Trophoblast cell (in vitro differentiated cells and primary cell): ENCODE results near the gene HADHA. TPM values are rescaled to one million over a fixed set of nuclear protein-coding genes. Genes with fewer than 3 reads are reported as not detected.

Experiments
- DNase-seq, 2 donors: peaks; one replicate each; pipeline ENCODE4 v3.0.0-alpha.2; 2016
- H2AFZ ChIP-seq: 2 replicates; pipeline ENCODE4 v1.6.1; 2013; ENCODE audit warnings: low read length, moderate library complexity, mild to moderate bottlenecking; ENCODE audit not compliant: insufficient read depth, poor library complexity
- H2AK5ac ChIP-seq: 2 replicates; pipeline ENCODE4 v1.6.1; 2013; ENCODE audit warnings: mild to moderate bottlenecking, low read length
- H2BK120ac ChIP-seq: 2 replicates; pipeline ENCODE4 v1.6.1; 2013; ENCODE audit warnings: low read length, mild to moderate bottlenecking, moderate library complexity; ENCODE audit not compliant: insufficient read depth, poor library complexity
- H2BK12ac ChIP-seq: 2 replicates; pipeline ENCODE4 v1.6.1; 2013; ENCODE audit warnings: mild to moderate bottlenecking, low read length, moderate library complexity
- H2BK5ac ChIP-seq: 2 replicates; pipeline ENCODE4 v1.6.1; 2013; ENCODE audit warnings: low read length, low read depth, moderate library complexity, mild to moderate bottlenecking; ENCODE audit not compliant: poor library complexity
- H3K14ac ChIP-seq: 2 replicates; pipeline ENCODE4 v1.6.1; 2013; ENCODE audit warnings: mild to moderate bottlenecking, low read length
- H3K18ac ChIP-seq: 2 replicates; pipeline ENCODE4 v1.6.1; 2013; ENCODE audit warnings: mild to moderate bottlenecking, low read length
- H3K23ac ChIP-seq: 2 replicates; pipeline ENCODE4 v1.6.1; 2013; ENCODE audit warnings: low read length
- H3K27ac ChIP-seq: 2 replicates; pipeline ENCODE4 v1.5.1; 2013; ENCODE audit warnings: low read depth, mild to moderate bottlenecking, inconsistent platforms, low read length, moderate library complexity
- H3K27me3 ChIP-seq: 2 replicates; pipeline ENCODE4 v1.6.1; 2013; ENCODE audit warnings: inconsistent platforms, mild to moderate bottlenecking, low read length, moderate library complexity; ENCODE audit not compliant: insufficient read depth
- H3K36me3 ChIP-seq, 2 experiments: 1 replicate in 1 of 2; 2 replicates in 1 of 2; pipeline ENCODE4 v1.6.1; 2013; ENCODE audit warnings: low read length in 2 of 2, mild to moderate bottlenecking in 2 of 2, moderate library complexity in 1 of 2; ENCODE audit not compliant: insufficient read depth in 2 of 2, control insufficient read depth in 1 of 2
- H3K4ac ChIP-seq: 2 replicates; pipeline ENCODE4 v1.6.1; 2013; ENCODE audit warnings: low read depth, mild to moderate bottlenecking, low read length, moderate library complexity
- H3K4me1 ChIP-seq, 2 experiments: 1 replicate in 1 of 2; 2 replicates in 1 of 2; pipeline ENCODE4 v1.6.1; 2013; ENCODE audit warnings: low read length in 2 of 2, mild to moderate bottlenecking in 2 of 2, moderate library complexity in 1 of 2; ENCODE audit not compliant: insufficient read depth in 2 of 2, control insufficient read depth in 1 of 2
- H3K4me2 ChIP-seq: 2 replicates; pipeline ENCODE4 v1.6.1; 2013; ENCODE audit warnings: inconsistent platforms, mild to moderate bottlenecking, low read length, moderate library complexity
- H3K4me3 ChIP-seq: 2 replicates; pipeline ENCODE4 v1.5.1; 2013; ENCODE audit warnings: mild to moderate bottlenecking, low read depth, low read length, inconsistent platforms
- H3K79me1 ChIP-seq: one replicate; pipeline ENCODE4 v1.6.1; 2013; ENCODE audit warnings: low read length
- H3K79me2 ChIP-seq: 2 replicates; pipeline ENCODE4 v1.6.1; 2013; ENCODE audit warnings: low read length, mild to moderate bottlenecking; ENCODE audit not compliant: control insufficient read depth, insufficient read depth, poor library complexity
- H3K9ac ChIP-seq: 2 replicates; pipeline ENCODE4 v1.6.1; 2013; ENCODE audit warnings: mild to moderate bottlenecking, low read length
- H3K9me3 ChIP-seq: 2 replicates; pipeline ENCODE4 v1.6.1; 2013; ENCODE audit warnings: low read depth, mild to moderate bottlenecking, control low read depth, inconsistent platforms, low read length; ENCODE audit not compliant: insufficient read depth
- H4K12ac ChIP-seq: 2 replicates; pipeline ENCODE4 v1.6.1; 2013; ENCODE audit warnings: low read depth, mild to moderate bottlenecking, low read length, moderate library complexity
- H4K8ac ChIP-seq: 2 replicates; pipeline ENCODE4 v1.6.1; 2013; ENCODE audit warnings: low read depth, mild to moderate bottlenecking, low read length, moderate library complexity
- H4K91ac ChIP-seq: one replicate; pipeline ENCODE4 v1.6.1; 2013; ENCODE audit warnings: low read depth, mild to moderate bottlenecking, low read length, moderate library complexity
- WGBS: extraction: QIAGEN DNeasy Blood & Tissue Kit; methylation state at CpG from one replicate; pipeline ENCODE4 v1.1.7; 2013; ENCODE audit warnings: missing lambda C conversion rate; ENCODE audit not compliant: insufficient read length, insufficient coverage; ENCODE audit errors: extremely low coverage; 5-methylcytosine and 5-hydroxymethylcytosine counted together
- polyA plus RNA-seq: library from polyadenylated mRNA; stranded (reverse); fragments of 200-250 nt; gene quantifications from 2 replicates; pipeline ENCODE4 v1.2.3, GENCODE V29; 2013

Gene HADHA
- polyA plus RNA-seq: 73.1 TPM in 2 replicates

GRCh38 chr2:26244309-26245230, at the start of gene HADHA, which contains the start of gene HADHB:
Gene HADHA, minus strand, starts transcription at chr2:26244632. Its CDS starts 36 bp downstream, at chr2:26244596.
Gene HADHB, plus strand, starts transcription at chr2:26244939. Its CDS starts 9,316 bp downstream, at chr2:26254255.
- Histone ChIP-seq H4K91ac (peak within 1 kb of the TSS; percentile 74), H3K4ac (peak within 1 kb of the TSS; percentile 35), H3K36me3 (no peaks in the 10 kb centered on the region), H3K4me2 (peak within 1 kb of the TSS; percentile 81), H3K14ac (peak within 1 kb of the TSS; percentile 78), H2BK120ac (peak within 1 kb of the TSS; percentile 39), H2AK5ac (no peak within 1 kb of the TSS), H3K9ac (peak within 1 kb of the TSS; percentile 94), H4K12ac (peak within 1 kb of the TSS; percentile 60), H4K8ac (peak within 1 kb of the TSS; percentile 86), H3K79me2 (peaks cover 7% of the 10 kb centered on the region), H2BK12ac (no peak within 1 kb of the TSS), H2BK5ac (peak within 1 kb of the TSS; percentile 77), H3K18ac (peak within 1 kb of the TSS; percentile 68), H3K27ac (peak within 1 kb of the TSS; percentile 82), H3K23ac (no peak within 1 kb of the TSS), H3K27me3 (no peaks in the 10 kb centered on the region), H3K4me3 (peak within 1 kb of the TSS; percentile 90), H2AFZ (peak within 1 kb of the TSS; percentile 72), H3K79me1 (peaks cover 5% of the 10 kb centered on the region), H3K9me3 (no peaks in the 10 kb centered on the region), H3K4me1 (no peaks in the 10 kb centered on the region)
- WGBS: no CpG with 5 or more reads among the region's 63 CpGs
- DNase-seq: peak; percentile 89 to 93

DNA sequence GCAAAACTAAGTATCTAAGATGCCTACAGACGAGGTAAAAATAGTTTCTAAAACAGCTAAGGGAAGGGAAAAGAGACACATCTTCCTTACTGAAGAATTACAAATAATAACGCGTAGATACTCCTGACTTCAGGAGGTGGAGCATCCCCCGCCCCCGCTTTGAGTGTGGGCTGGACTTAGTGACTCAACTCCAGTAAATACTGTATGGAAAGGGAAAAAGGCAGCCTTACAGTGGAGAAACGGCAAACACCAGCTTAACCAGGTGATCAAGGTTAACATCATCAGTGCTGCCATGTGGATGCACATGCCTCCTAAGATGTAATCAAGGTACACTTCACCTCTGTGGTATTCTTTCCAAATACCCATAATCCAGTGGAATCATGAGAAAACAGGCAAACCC, 48.2 kb upstream of the HADHA start:
- no peak overlapping the region for H2AFZ ChIP-seq
- DNase-seq: peak; percentile 87 to 95
- peaks cover 2% of the 10 kb centered on the region for H3K79me1 ChIP-seq
- no peak overlapping the region for H2BK5ac ChIP-seq
- H4K12ac ChIP-seq: no peak overlapping the region
- H3K27ac ChIP-seq: no peak overlapping the region
- H4K8ac ChIP-seq: no peak overlapping the region
- no peak overlapping the region for H3K4me3 ChIP-seq
- no peak overlapping the region for H3K18ac ChIP-seq
- H3K14ac ChIP-seq: no peak overlapping the region
- no peak overlapping the region for H3K4ac ChIP-seq
- H3K27me3 ChIP-seq: no peaks in the 10 kb centered on the region
- H2AK5ac ChIP-seq: no peak overlapping the region
- H3K4me2 ChIP-seq: no peak overlapping the region
- no peak overlapping the region for H3K23ac ChIP-seq
- H3K36me3 ChIP-seq: peaks cover 3 to 4% of the 10 kb centered on the region in 2 experiments
- H3K79me2 ChIP-seq: no peaks in the 10 kb centered on the region
- no CpG with 5 or more reads among the region's 6 CpGs for WGBS
- no peak overlapping the region for H3K9ac ChIP-seq
- H4K91ac ChIP-seq: no peak overlapping the region
- H3K9me3 ChIP-seq: no peaks in the 10 kb centered on the region
- peaks cover 5 to 7% of the 10 kb centered on the region in 2 experiments for H3K4me1 ChIP-seq
- no peak overlapping the region for H2BK12ac ChIP-seq
- H2BK120ac ChIP-seq: no peak overlapping the region

DNA sequence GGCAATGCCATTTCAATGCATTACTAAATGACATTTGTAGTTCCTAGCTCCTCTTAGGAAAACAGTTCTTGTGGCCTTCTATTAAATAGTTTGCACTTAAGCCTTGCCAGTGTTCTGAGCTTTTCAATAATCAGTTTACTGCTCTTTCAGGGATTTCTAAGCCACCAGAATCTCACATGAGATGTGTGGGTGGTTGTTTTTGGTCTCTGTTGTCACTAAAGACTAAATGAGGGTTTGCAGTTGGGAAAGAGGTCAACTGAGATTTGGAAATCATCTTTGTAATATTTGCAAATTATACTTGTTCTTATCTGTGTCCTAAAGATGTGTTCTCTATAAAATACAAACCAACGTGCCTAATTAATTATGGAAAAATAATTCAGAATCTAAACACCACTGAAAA, 45.6 kb upstream of the HADHA start:
- Histone ChIP-seq H4K12ac (no peak overlapping the region), H3K36me3 (peaks cover 11 to 13% of the 10 kb centered on the region in 2 experiments), H2BK5ac (no peak overlapping the region), H3K4ac (no peak overlapping the region), H3K27me3 (no peaks in the 10 kb centered on the region), H4K8ac (no peak overlapping the region), H3K79me2 (no peaks in the 10 kb centered on the region), H3K4me2 (no peak overlapping the region), H3K9me3 (no peaks in the 10 kb centered on the region), H3K9ac (no peak overlapping the region), H3K23ac (no peak overlapping the region), H2AFZ (no peak overlapping the region), H2AK5ac (no peak overlapping the region), H3K14ac (no peak overlapping the region), H3K79me1 (no peaks in the 10 kb centered on the region), H2BK12ac (no peak overlapping the region), H4K91ac (no peak overlapping the region), H3K27ac (no peak overlapping the region), H3K18ac (no peak overlapping the region), H3K4me1 (no peaks in the 10 kb centered on the region), H2BK120ac (no peak overlapping the region), H3K4me3 (no peak overlapping the region)
- DNase-seq: no peak
- WGBS: no CpG with 5 or more reads among the region's 1 CpG

DNA sequence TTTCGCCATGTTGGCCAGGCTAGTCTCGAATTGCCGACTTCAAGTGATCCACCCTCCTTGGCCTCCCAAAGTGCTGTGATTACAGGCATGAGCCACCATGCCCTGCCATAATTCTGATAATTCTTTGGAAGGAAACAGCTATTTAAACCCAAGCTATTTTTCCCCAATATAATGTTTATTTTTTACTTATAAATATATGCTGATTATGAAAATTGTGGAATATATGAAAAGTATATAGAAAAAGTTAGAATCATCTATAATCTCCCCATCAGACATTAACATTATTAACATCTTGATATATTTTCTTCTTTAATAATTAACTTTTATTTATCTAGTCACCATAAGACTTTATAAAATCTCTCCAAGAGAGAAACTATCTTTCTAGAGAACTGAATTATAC, 41.5 kb upstream of the HADHA start:
- Histone ChIP-seq H2BK120ac (no peak overlapping the region), H3K79me1 (no peaks in the 10 kb centered on the region), H3K4ac (no peak overlapping the region), H3K4me1 (no peaks in the 10 kb centered on the region), H3K23ac (no peak overlapping the region), H2AFZ (no peak overlapping the region), H3K9ac (no peak overlapping the region), H3K4me3 (no peak overlapping the region), H2BK5ac (no peak overlapping the region), H3K4me2 (no peak overlapping the region), H3K18ac (no peak overlapping the region), H4K91ac (no peak overlapping the region), H3K27ac (no peak overlapping the region), H2AK5ac (no peak overlapping the region), H3K9me3 (no peaks in the 10 kb centered on the region), H3K36me3 (peaks cover 14 to 18% of the 10 kb centered on the region in 2 experiments), H3K27me3 (no peaks in the 10 kb centered on the region), H3K79me2 (no peaks in the 10 kb centered on the region), H3K14ac (no peak overlapping the region), H4K12ac (no peak overlapping the region), H4K8ac (no peak overlapping the region), H2BK12ac (no peak overlapping the region)
- DNase-seq: no peak
- WGBS: no CpG with 5 or more reads among the region's 3 CpGs
